Neuronal stem cell (in vitro differentiated cells): Measurements from ENCODE around the gene OR11G2.

Source experiments
- DNase-seq: peaks from one replicate; pipeline ENCODE4 v3.0.0-alpha.2; 2013; ENCODE audit warnings: low spot score
- H2AFZ ChIP-seq: one replicate; pipeline ENCODE4 v1.6.1; 2013; ENCODE audit warnings: mild to moderate bottlenecking, low read length, inconsistent platforms
- H2AK5ac ChIP-seq: 2 replicates; pipeline ENCODE4 v1.6.1; 2013; ENCODE audit warnings: low read depth, mild to moderate bottlenecking, inconsistent platforms, low read length, moderate library complexity, mixed read lengths
- H2BK120ac ChIP-seq: 2 replicates; pipeline ENCODE4 v1.6.1; 2013; ENCODE audit warnings: low read depth, mild to moderate bottlenecking, inconsistent platforms, low read length, moderate library complexity, mixed read lengths
- H2BK12ac ChIP-seq: one replicate; pipeline ENCODE4 v1.6.1; 2013; ENCODE audit warnings: low read length, inconsistent platforms
- H2BK15ac ChIP-seq: 2 replicates; pipeline ENCODE4 v1.6.1; 2013; ENCODE audit warnings: mild to moderate bottlenecking, low read length, inconsistent platforms, mixed read lengths
- H2BK5ac ChIP-seq: one replicate; pipeline ENCODE4 v1.6.1; 2013; ENCODE audit warnings: inconsistent platforms, mild to moderate bottlenecking, low read length, moderate library complexity
- H3K14ac ChIP-seq: one replicate; pipeline ENCODE4 v1.6.1; 2013; ENCODE audit warnings: low read length, inconsistent platforms
- H3K18ac ChIP-seq: 2 replicates; pipeline ENCODE4 v1.6.1; 2013; ENCODE audit warnings: low read length, inconsistent platforms
- H3K23ac ChIP-seq: 2 replicates; pipeline ENCODE4 v1.6.1; 2013; ENCODE audit warnings: low read depth, mild to moderate bottlenecking, mixed read lengths, low read length, inconsistent platforms; ENCODE audit not compliant: poor library complexity
- H3K27ac ChIP-seq: replicated peaks from 3 replicates; pipeline ENCODE4 v1.5.1; 2013; ENCODE audit warnings: low read length, inconsistent platforms
- H3K27me3 ChIP-seq, 3 experiments: 2 replicates each; pipeline ENCODE4 v1.6.1; 2013; ENCODE audit warnings: low read length in 3 of 3, mild to moderate bottlenecking in 2 of 3, inconsistent platforms in 1 of 3, low read depth in 1 of 3, mixed read lengths in 1 of 3, moderate library complexity in 1 of 3; ENCODE audit not compliant: control insufficient read depth in 3 of 3, insufficient read depth in 3 of 3
- H3K36me3 ChIP-seq, 2 donors: replicated peaks in 1 of 2; 2 replicates each; pipeline ENCODE4 v1.6.1; 2013; ENCODE audit warnings: low read length in 2 of 2; ENCODE audit not compliant: control insufficient read depth in 2 of 2, insufficient read depth in 2 of 2
- H3K4ac ChIP-seq: 2 replicates; pipeline ENCODE4 v1.6.1; 2013; ENCODE audit warnings: inconsistent platforms, mild to moderate bottlenecking, low read length, moderate library complexity
- H3K4me1 ChIP-seq, 2 donors: 1 replicate in 1 of 2; 2 replicates in 1 of 2; pipeline ENCODE4 v1.6.1; 2013; ENCODE audit warnings: low read length in 2 of 2, low read depth in 1 of 2; ENCODE audit not compliant: control insufficient read depth in 2 of 2, insufficient read depth in 1 of 2
- H3K4me2 ChIP-seq: one replicate; pipeline ENCODE4 v1.6.1; 2013; ENCODE audit warnings: mild to moderate bottlenecking, low read length, inconsistent platforms; ENCODE audit not compliant: insufficient read depth, poor library complexity, severe bottlenecking
- H3K4me3 ChIP-seq, 2 donors: 2 replicates each; pipeline ENCODE4 v1.5.1; 2013; ENCODE audit warnings: low read length in 2 of 2, mild to moderate bottlenecking in 2 of 2, inconsistent platforms in 1 of 2, moderate library complexity in 1 of 2
- H3K79me1 ChIP-seq: one replicate; pipeline ENCODE4 v1.6.1; 2013; ENCODE audit warnings: low read depth, mild to moderate bottlenecking, inconsistent platforms, low read length, moderate library complexity
- H3K9ac ChIP-seq: one replicate; pipeline ENCODE4 v1.6.1; 2013; ENCODE audit warnings: mild to moderate bottlenecking, low read depth, low read length, inconsistent platforms; ENCODE audit not compliant: poor library complexity
- H3K9me3 ChIP-seq, 2 donors: replicated peaks in 1 of 2; 2 replicates each; pipeline versions ENCODE3 to v1.6.1; 2013; ENCODE audit warnings: low read length in 2 of 2, mild to moderate bottlenecking in 2 of 2, inconsistent platforms in 1 of 2, low read depth in 1 of 2, mixed read lengths in 1 of 2, moderate library complexity in 1 of 2; ENCODE audit not compliant: control insufficient read depth in 2 of 2, insufficient read depth in 1 of 2
- H4K8ac ChIP-seq: one replicate; pipeline ENCODE4 v1.6.1; 2013; ENCODE audit warnings: low read depth, mild to moderate bottlenecking, inconsistent platforms, low read length, moderate library complexity
- H4K91ac ChIP-seq: one replicate; pipeline ENCODE4 v1.6.1; 2013; ENCODE audit warnings: low read length, low read depth, mild to moderate bottlenecking, inconsistent platforms; ENCODE audit not compliant: poor library complexity
- WGBS, 2 donors: extraction: QIAGEN DNeasy Blood & Tissue Kit; methylation state at CpG; one replicate each; pipeline ENCODE4 v1.1.7; 2013; ENCODE audit warnings: missing lambda C conversion rate in 2 of 2, mixed read lengths in 1 of 2; ENCODE audit not compliant: insufficient read length in 2 of 2, insufficient replicate concordance in 1 of 2; ENCODE audit errors: extremely low coverage in 2 of 2; 5-methylcytosine and 5-hydroxymethylcytosine counted together

OR11G2 gene

DNA sequence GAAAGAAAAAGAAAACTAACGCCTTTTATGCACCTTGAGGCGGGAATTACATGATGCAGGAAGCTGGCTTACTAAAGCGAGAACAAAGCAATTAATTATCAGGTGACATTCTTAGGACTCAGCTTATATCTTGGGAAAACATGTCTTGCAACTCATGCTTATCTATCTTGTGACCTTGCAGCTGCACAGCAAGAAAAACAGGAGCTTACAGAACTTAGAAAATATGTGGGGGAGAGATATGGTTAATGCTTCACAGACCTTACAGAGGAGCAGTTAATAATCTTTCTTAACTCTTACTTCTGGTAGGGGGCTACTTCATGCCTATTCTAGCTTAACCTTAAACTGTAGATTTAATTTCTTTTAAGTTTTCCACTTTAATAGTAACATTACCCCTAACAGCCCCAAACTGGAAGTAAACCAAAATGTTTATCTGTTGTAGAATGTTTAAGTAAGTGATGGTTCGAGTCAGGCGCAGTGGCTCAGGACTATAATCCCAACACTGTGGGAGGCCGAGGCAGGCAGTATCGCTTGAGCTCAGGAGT is 13.2 kb upstream of the OR11G2 start:
- Histone ChIP-seq H3K4me2 (no peak overlapping the region), H4K91ac (no peak overlapping the region), H3K27ac (no peak overlapping the region), H3K4ac (no peak overlapping the region), H2BK120ac (no peak overlapping the region), H2BK15ac (no peak overlapping the region), H2BK5ac (no peak overlapping the region), H3K4me3 (no peak overlapping the region), H3K27me3 (peaks cover 0 to 2% (median 0%) of the 10 kb centered on the region in 3 experiments), H3K14ac (no peak overlapping the region), H3K79me1 (no peaks in the 10 kb centered on the region), H3K23ac (no peak overlapping the region), H3K18ac (no peak overlapping the region), H3K9me3 (peaks cover 0 to 16% of the 10 kb centered on the region in 2 donors), H2AFZ (no peak overlapping the region), H2BK12ac (no peak overlapping the region), H3K36me3 (no peaks in the 10 kb centered on the region), H3K4me1 (no peaks in the 10 kb centered on the region), H4K8ac (no peak overlapping the region), H2AK5ac (no peak overlapping the region), H3K9ac (no peak overlapping the region)
- no peak for DNase-seq
- no CpG with 5 or more reads among the region's 7 CpGs for WGBS, 2 donors

DNA sequence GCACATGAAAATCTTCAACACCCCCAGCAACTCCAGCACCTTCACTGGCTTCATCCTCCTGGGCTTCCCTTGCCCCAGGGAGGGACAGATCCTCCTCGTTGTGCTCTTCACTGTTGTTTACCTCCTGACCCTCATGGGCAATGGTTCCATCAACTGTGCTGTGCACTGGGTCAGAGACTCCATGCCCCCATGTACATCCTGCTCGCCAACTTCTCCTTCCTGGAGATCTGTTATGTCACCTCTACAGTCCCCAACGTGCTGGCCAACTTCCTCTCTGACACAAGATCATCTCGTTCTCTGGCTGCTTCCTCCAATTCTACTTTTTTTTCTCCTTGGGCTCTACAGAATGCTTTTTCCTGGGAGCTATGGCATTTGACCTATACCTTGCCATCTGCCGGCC is 11.5 kb upstream of the OR11G2 start:
- Histone ChIP-seq H3K9ac (no peak overlapping the region), H3K14ac (no peak overlapping the region), H2AK5ac (no peak overlapping the region), H4K8ac (no peak overlapping the region), H3K27me3 (peaks cover 0 to 2% (median 0%) of the 10 kb centered on the region in 3 experiments), H2BK120ac (no peak overlapping the region), H3K23ac (no peak overlapping the region), H3K27ac (no peak overlapping the region), H2AFZ (no peak overlapping the region), H2BK12ac (no peak overlapping the region), H3K36me3 (no peaks in the 10 kb centered on the region), H3K9me3 (peaks cover 0 to 20% of the 10 kb centered on the region in 2 donors), H3K18ac (no peak overlapping the region), H3K4ac (no peak overlapping the region), H2BK15ac (no peak overlapping the region), H2BK5ac (no peak overlapping the region), H4K91ac (no peak overlapping the region), H3K4me3 (no peak overlapping the region), H3K4me1 (no peaks in the 10 kb centered on the region), H3K4me2 (no peak overlapping the region), H3K79me1 (no peaks in the 10 kb centered on the region)
- no peak for DNase-seq
- WGBS, 2 donors, result no CpG with 5 or more reads among the region's 5 CpGs

DNA sequence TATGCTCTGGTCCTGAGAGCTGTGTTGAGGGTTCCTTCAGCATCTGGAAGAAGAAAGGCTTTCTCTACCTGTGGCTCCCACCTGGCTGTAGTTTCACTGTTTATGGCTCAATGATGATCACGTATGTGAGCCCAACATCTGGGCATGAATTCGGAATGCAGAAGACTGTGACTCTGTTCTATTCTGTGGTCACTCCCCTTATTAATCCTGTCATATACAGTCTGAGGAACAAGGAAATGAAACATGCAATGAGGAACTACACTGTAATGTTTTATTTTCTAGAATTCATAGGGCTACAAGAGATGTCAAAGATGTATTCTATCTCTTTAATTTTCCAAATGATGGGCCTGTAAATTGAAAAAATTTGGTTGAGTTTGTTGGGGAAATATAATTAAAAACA is 10.8 kb upstream of the OR11G2 start:
- Histone ChIP-seq H3K4me1 (no peaks in the 10 kb centered on the region), H4K8ac (no peak overlapping the region), H3K4me2 (no peak overlapping the region), H3K27ac (no peak overlapping the region), H2BK12ac (no peak overlapping the region), H3K23ac (no peak overlapping the region), H3K4ac (no peak overlapping the region), H2AK5ac (no peak overlapping the region), H3K36me3 (no peaks in the 10 kb centered on the region), H3K18ac (no peak overlapping the region), H4K91ac (no peak overlapping the region), H3K4me3 (no peak overlapping the region), H3K27me3 (peaks cover 0 to 2% (median 0%) of the 10 kb centered on the region in 3 experiments), H3K9ac (no peak overlapping the region), H3K9me3 (peaks cover 0 to 25% of the 10 kb centered on the region in 2 donors), H3K14ac (no peak overlapping the region), H2BK5ac (no peak overlapping the region), H2AFZ (no peak overlapping the region), H2BK15ac (no peak overlapping the region), H3K79me1 (no peaks in the 10 kb centered on the region), H2BK120ac (no peak overlapping the region)
- DNase-seq, result no peak
- no CpG with 5 or more reads among the region's 2 CpGs for WGBS, 2 donors

DNA sequence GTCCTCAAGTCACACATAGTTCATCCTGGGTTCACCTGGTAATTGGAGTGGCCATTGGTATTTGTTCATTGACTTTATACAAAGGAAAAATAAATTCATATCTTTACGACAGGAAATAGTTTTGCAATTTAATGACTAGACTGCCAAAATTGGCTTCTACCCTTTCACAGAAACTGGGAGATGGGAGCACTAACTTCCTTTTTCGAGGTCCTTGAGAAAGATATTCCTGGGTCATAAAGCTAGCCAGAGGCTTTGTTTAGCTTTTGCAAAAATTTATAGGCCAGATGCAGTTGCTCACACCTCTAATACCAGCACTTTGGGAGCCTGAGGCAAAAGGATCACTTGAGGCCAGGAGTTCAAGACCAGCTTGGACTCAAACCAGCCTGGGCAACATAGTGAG is 10.2 kb upstream of the OR11G2 start:
- whole genome bisulfite sequencing, 2 donors, result no CpG with 5 or more reads among the region's 2 CpGs
- no peak for DNase-seq
- no peak overlapping the region for H2BK15ac ChIP-seq

More for the DNA sequence above, 10.2 kb upstream of the OR11G2 start:
- no peak overlapping the region for H3K18ac ChIP-seq
- no peak overlapping the region for H2AK5ac ChIP-seq
- H3K14ac ChIP-seq, result no peak overlapping the region
- H4K91ac ChIP-seq, result no peak overlapping the region
- no peak overlapping the region for H2BK120ac ChIP-seq
- no peaks in the 10 kb centered on the region for H3K79me1 ChIP-seq
- no peaks in the 10 kb centered on the region for H3K4me1 ChIP-seq
- H3K4me2 ChIP-seq, result no peak overlapping the region
- H4K8ac ChIP-seq, result no peak overlapping the region
- H3K9me3 ChIP-seq, result peaks cover 0 to 23% of the 10 kb centered on the region in 2 donors
- no peak overlapping the region for H3K27ac ChIP-seq
- H2BK12ac ChIP-seq, result no peak overlapping the region
- H3K4me3 ChIP-seq, result no peak overlapping the region
- H2BK5ac ChIP-seq, result no peak overlapping the region
- no peaks in the 10 kb centered on the region for H3K36me3 ChIP-seq
- no peak overlapping the region for H3K4ac ChIP-seq
- no peak overlapping the region for H3K9ac ChIP-seq
- H3K23ac ChIP-seq, result no peak overlapping the region
- no peak overlapping the region for H2AFZ ChIP-seq
- H3K27me3 ChIP-seq, result peaks cover 0 to 2% (median 0%) of the 10 kb centered on the region in 3 experiments
